ENCODE data around the gene DCLK1. TPM values are rescaled to one million over a fixed set of nuclear protein-coding genes. Genes with fewer than 3 reads are reported as not detected.

DCLK1 gene
- total RNA-seq, 2 donors from 2014 or later: 2.6 to 8.6 TPM

GRCh38 chr13:36006347-36006746 lies 124.8 kb downstream of the DCLK1 start:
- ATAC-seq (no peak), DNase-seq (peak in 1 of 4 donors; percentile 6)
- no peak overlapping the region for H3K4me3 ChIP-seq
- 35 to 41% methylated on average over 4 of the region's 4 CpGs for WGBS, 2 donors
- intact Hi-C loops (cut with DNase I): no loop called here
- no peaks in the 10 kb centered on the region for H3K36me3 ChIP-seq (replicated peaks in 1 of 2; ENCODE audit: insufficient read depth in 1 of 2, low read depth in 2 of 2)
- no peak overlapping the region for H3K27ac ChIP-seq
- no peak for TF ChIP-seq CTCF (IDR thresholded peaks at IDR 0.05)
- TF ChIP-seq POLR2A (IDR thresholded peaks at IDR 0.05): no peak
- H3K4me1 ChIP-seq: no peaks in the 10 kb centered on the region
- no peaks in the 10 kb centered on the region for H3K27me3 ChIP-seq
- H3K9me3 ChIP-seq: no peaks in the 10 kb centered on the region

DNA sequence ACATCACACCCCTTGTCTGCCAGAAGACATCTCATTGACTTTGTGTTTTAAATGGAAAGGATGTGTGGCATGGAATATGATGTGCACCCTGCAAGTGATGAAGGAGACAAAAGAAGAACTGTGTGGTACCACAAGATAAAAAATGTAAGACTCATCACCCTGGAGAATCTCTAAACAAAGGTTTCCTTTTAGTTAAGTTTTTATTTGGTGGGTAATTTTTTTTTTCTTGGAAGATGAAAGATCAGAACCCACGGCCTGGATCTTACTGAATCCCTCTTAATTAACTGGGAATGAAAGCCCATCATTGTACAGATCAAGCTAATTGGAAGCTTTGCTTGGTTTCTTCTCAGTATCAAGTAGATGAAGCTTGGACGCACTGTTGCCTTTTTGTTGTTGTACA lies 129.6 kb downstream of the DCLK1 start:
- Histone ChIP-seq H3K4me1 (no peaks in the 10 kb centered on the region), H3K36me3 (replicated peaks in 1 of 2; ENCODE audit: insufficient read depth in 1 of 2, low read depth in 2 of 2) (no peaks in the 10 kb centered on the region), H3K27ac (no peak overlapping the region), H3K9me3 (no peaks in the 10 kb centered on the region), H3K4me3 (no peak overlapping the region), H3K27me3 (no peaks in the 10 kb centered on the region)
- intact Hi-C loops (cut with DNase I): no loop called here
- no peak for TF ChIP-seq CTCF (IDR thresholded peaks at IDR 0.05)
- no peak for TF ChIP-seq POLR2A (IDR thresholded peaks at IDR 0.05)
- ATAC-seq (no peak), DNase-seq (no peak)
- WGBS, 2 donors: 71 to 74% methylated on average over 2 of the region's 2 CpGs

DNA sequence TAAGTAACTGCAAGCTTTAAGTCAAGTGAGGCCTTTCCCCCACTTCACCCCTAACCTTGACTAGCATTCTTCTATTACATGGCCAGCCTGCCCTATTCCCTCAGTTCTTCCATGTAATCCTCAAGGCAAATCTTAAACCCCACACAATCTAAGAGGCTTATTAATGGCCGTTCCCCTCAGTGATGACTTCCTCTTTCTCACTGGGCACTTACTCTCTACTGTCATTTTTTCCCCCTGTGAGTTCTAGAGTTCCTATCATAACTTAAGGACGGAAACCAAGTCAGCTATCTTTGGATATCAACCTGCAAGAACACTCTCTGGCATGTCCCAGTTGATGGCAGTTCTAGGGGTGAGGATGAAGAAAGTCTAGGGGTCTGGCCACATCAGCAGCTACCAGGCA lies 131.2 kb downstream of the DCLK1 start:
- peaks cover 2% of the 10 kb centered on the region for H3K4me1 ChIP-seq
- no peaks in the 10 kb centered on the region for H3K36me3 ChIP-seq (replicated peaks in 1 of 2; ENCODE audit: insufficient read depth in 1 of 2, low read depth in 2 of 2)
- 63 to 68% methylated on average over 2 of the region's 2 CpGs for WGBS, 2 donors
- ATAC-seq: no peak
- intact Hi-C loops (cut with DNase I): no loop called here
- no peak overlapping the region for H3K27ac ChIP-seq
- H3K9me3 ChIP-seq: no peaks in the 10 kb centered on the region
- TF ChIP-seq CTCF (IDR thresholded peaks at IDR 0.05) (no peak), POLR2A (IDR thresholded peaks at IDR 0.05) (no peak)
- H3K27me3 ChIP-seq: no peaks in the 10 kb centered on the region
- no peak overlapping the region for H3K4me3 ChIP-seq
- DNase-seq: no peak

- DNase-seq (no peak), ATAC-seq (no peak)
- Histone ChIP-seq H3K9me3 (no peaks in the 10 kb centered on the region), H3K27ac (no peak overlapping the region), H3K27me3 (no peaks in the 10 kb centered on the region), H3K36me3 (replicated peaks in 1 of 2; ENCODE audit: insufficient read depth in 1 of 2, low read depth in 2 of 2) (no peaks in the 10 kb centered on the region), H3K4me1 (peaks cover 15% of the 10 kb centered on the region), H3K4me3 (no peak overlapping the region)
- intact Hi-C loops (cut with DNase I): no loop called here
- TF ChIP-seq POLR2A (IDR thresholded peaks at IDR 0.05): no peak
- no peak for TF ChIP-seq CTCF (IDR thresholded peaks at IDR 0.05)
- WGBS, 2 donors: 83 to 92% methylated on average over 3 of the region's 3 CpGs
Measured at GRCh38 chr13:35996360-35996759, 134.8 kb downstream of the DCLK1 start.

- 52 to 59% methylated on average over 2 of the region's 2 CpGs for WGBS, 2 donors
- no peak overlapping the region for H3K27ac ChIP-seq
Measured at GRCh38 chr13:35995136-35995535, 136.0 kb downstream of the DCLK1 start.

More at GRCh38 chr13:35995136-35995535, 136.0 kb downstream of the DCLK1 start:
- DNase-seq (no peak), ATAC-seq (no peak)
- intact Hi-C loops (cut with DNase I): no loop called here
- Histone ChIP-seq H3K4me3 (no peak overlapping the region), H3K9me3 (no peaks in the 10 kb centered on the region), H3K36me3 (replicated peaks in 1 of 2; ENCODE audit: insufficient read depth in 1 of 2, low read depth in 2 of 2) (no peaks in the 10 kb centered on the region), H3K27me3 (no peaks in the 10 kb centered on the region), H3K4me1 (peaks cover 15% of the 10 kb centered on the region)
- TF ChIP-seq CTCF (IDR thresholded peaks at IDR 0.05) (no peak), POLR2A (IDR thresholded peaks at IDR 0.05) (no peak)

Measured in body of pancreas (tissue), 4 donors.